Loucy (cell line): ENCODE results near the gene SVIP.

Source experiments
- CTCF ChIP-seq: fragments of 200-600 bp; sonication (generic); conservative IDR thresholded peaks from 2 replicates; pipeline ENCODE4 v1.5.1; 2014; ENCODE audit warnings: mild to moderate bottlenecking, antibody characterized with exemption, low read length
- EZH2phosphoT487 ChIP-seq: fragments of 200-600 bp; IDR thresholded peaks from 2 replicates; pipeline ENCODE4 v1.6.1; 2018; ENCODE audit warnings: antibody characterized with exemption, mild to moderate bottlenecking, moderate library complexity, borderline replicate concordance

- TF ChIP-seq CTCF, result no peak
- no peak for TF ChIP-seq EZH2phosphoT487
These were observed 32.6 kb downstream of the SVIP start for GRCh38 chr11:22797047-22797446.
